ENCODE results near the gene GMDS.

GMDS gene

GRCh38 chr6:1908784-1909183 is 336.6 kb downstream of the GMDS start:
- no peak for DNase-seq (ENCODE audit: low spot score)
- no peak for TF ChIP-seq CTCF (IDR thresholded peaks at IDR 0.05; ENCODE audit: borderline replicate concordance, control extremely low read depth, extremely low read depth, insufficient read depth, missing control alignments)
- in situ Hi-C loops (cut with MboI; ENCODE audit: low sequenced_read_pairs, unreplicated experiment): no loop called here

- TF ChIP-seq CTCF (IDR thresholded peaks at IDR 0.05; ENCODE audit: borderline replicate concordance, control extremely low read depth, extremely low read depth, insufficient read depth, missing control alignments): no peak
- no peak for DNase-seq (ENCODE audit: low spot score)
- in situ Hi-C loops (cut with MboI; ENCODE audit: low sequenced_read_pairs, unreplicated experiment): no loop called here
These were observed 338.8 kb downstream of the GMDS start for GRCh38 chr6:1906609-1907008.

- in situ Hi-C loops (cut with MboI; ENCODE audit: low sequenced_read_pairs, unreplicated experiment): no loop called here
- DNase-seq (ENCODE audit: low spot score): no peak
- TF ChIP-seq CTCF (IDR thresholded peaks at IDR 0.05; ENCODE audit: borderline replicate concordance, control extremely low read depth, extremely low read depth, insufficient read depth, missing control alignments): no peak
These were observed 339.4 kb downstream of the GMDS start for GRCh38 chr6:1906014-1906413.

- in situ Hi-C loops (cut with MboI; ENCODE audit: low sequenced_read_pairs, unreplicated experiment): no loop called here
- no peak for TF ChIP-seq CTCF (IDR thresholded peaks at IDR 0.05; ENCODE audit: borderline replicate concordance, control extremely low read depth, extremely low read depth, insufficient read depth, missing control alignments)
- DNase-seq (ENCODE audit: low spot score): no peak
These were observed 340.5 kb downstream of the GMDS start for GRCh38 chr6:1904898-1905297.

- TF ChIP-seq CTCF (IDR thresholded peaks at IDR 0.05; ENCODE audit: borderline replicate concordance, control extremely low read depth, extremely low read depth, insufficient read depth, missing control alignments): no peak
- DNase-seq (ENCODE audit: low spot score): no peak
- in situ Hi-C loops (cut with MboI; ENCODE audit: low sequenced_read_pairs, unreplicated experiment): no loop called here
These were observed 341.0 kb downstream of the GMDS start for GRCh38 chr6:1904466-1904799.

GRCh38 chr6:1903780-1904465 is 341.5 kb downstream of the GMDS start:
- in situ Hi-C loops (cut with MboI; ENCODE audit: low sequenced_read_pairs, unreplicated experiment): no loop called here
- no peak for DNase-seq (ENCODE audit: low spot score)

More at GRCh38 chr6:1903780-1904465, 341.5 kb downstream of the GMDS start:
- no peak for TF ChIP-seq CTCF (IDR thresholded peaks at IDR 0.05; ENCODE audit: borderline replicate concordance, control extremely low read depth, extremely low read depth, insufficient read depth, missing control alignments)

Measured in GM13976 (cell line).